Liver (tissue), 3 donors: ENCODE data around the gene ZKSCAN7.

ENCODE experiments used
- ATF3 ChIP-seq: IDR thresholded peaks from 2 replicates; pipeline ENCODE4 v1.6.1; 2016; ENCODE audit warnings: antibody characterized with exemption
- CTCF ChIP-seq: fragments of 150-350 bp; IDR thresholded peaks from 2 replicates; pipeline ENCODE4 v1.5.1; 2017; ENCODE audit warnings: improper control_type of control experiment, low read depth, low read length; ENCODE audit not compliant: missing input control
- GABPA ChIP-seq, 2 donors: IDR thresholded peaks in 1 of 2; conservative IDR thresholded peaks in 1 of 2; 2 replicates each; pipeline ENCODE4 v1.6.1; 2016; ENCODE audit warnings: antibody characterized with exemption in 2 of 2, mild to moderate bottlenecking in 1 of 2, moderate library complexity in 1 of 2
- HNF4G ChIP-seq: IDR thresholded peaks from 2 replicates; pipeline ENCODE4 v1.6.1; 2016; ENCODE audit warnings: antibody characterized with exemption
- JUND ChIP-seq, 2 donors: IDR thresholded peaks; 2 replicates each; pipeline ENCODE4 v1.6.1; 2016; ENCODE audit warnings: antibody characterized with exemption in 2 of 2
- MAX ChIP-seq: IDR thresholded peaks from 2 replicates; pipeline ENCODE4 v1.6.1; 2016; ENCODE audit warnings: antibody characterized with exemption
- RAD21 ChIP-seq, 2 donors: IDR thresholded peaks; 2 replicates each; pipeline ENCODE4 v1.6.1; 2016; ENCODE audit warnings: antibody characterized with exemption in 2 of 2, mild to moderate bottlenecking in 2 of 2
- TAF1 ChIP-seq: conservative IDR thresholded peaks from 2 replicates; pipeline ENCODE4 v1.6.1; 2016; ENCODE audit warnings: antibody characterized with exemption, mild to moderate bottlenecking
- donor health status: healthy.
- donor health status: healthy.

- no peak for TF ChIP-seq RAD21 (IDR thresholded peaks at IDR 0.05)
- TF ChIP-seq TAF1 = no peak
- no peak for TF ChIP-seq HNF4G
- TF ChIP-seq JUND (IDR thresholded peaks at IDR 0.05) = no peak
- TF ChIP-seq CTCF = no peak
- TF ChIP-seq MAX = no peak
- TF ChIP-seq ATF3 = no peak
- no peak for TF ChIP-seq GABPA (IDR thresholded peaks at IDR 0.05 in 1 of 2, conservative IDR thresholded peaks at IDR 0.05 in 1 of 2)
Observed at GRCh38 chr3:44506556-44506955, 48.4 kb upstream of the ZKSCAN7 start.
